ENCODE data around the gene SLC22A1.
"Not testable (repeated sequence)": the region's sequence is repeated elsewhere in the genome, so short reads cannot be mapped to it uniquely, and the experiment has no call there.

Gene SLC22A1

DNA sequence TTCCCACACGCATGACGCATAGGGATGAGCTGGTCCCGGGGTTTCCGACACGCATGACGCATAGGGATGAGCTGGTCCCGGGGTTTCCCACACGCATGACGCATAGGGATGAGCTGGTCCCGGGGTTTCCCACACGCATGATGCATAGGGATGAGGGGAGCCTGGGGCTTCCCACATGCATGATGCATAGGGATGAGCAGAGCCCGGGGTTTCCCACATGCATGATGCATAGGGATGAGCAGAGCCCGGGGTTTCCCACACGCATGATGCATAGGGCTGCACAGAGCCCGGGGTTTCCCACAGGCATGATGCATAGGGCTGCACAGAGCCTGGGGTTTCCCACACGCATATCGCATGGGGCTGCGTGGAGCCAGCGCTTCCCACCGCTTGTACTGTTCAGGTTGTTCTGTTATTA lies 12.7 kb downstream of the SLC22A1 start:
- H3K9ac ChIP-seq (ENCODE audit: low read depth, low read length); H3K4me2 ChIP-seq (ENCODE audit: low read length); H3K4me3 ChIP-seq (ENCODE audit: low read length); H3K27me3 ChIP-seq (ENCODE audit: control insufficient read depth, insufficient read depth, low read length); H3K36me3 ChIP-seq (ENCODE audit: insufficient read depth, low read length); H3K9me3 ChIP-seq (replicated peaks; ENCODE audit: low read length): not testable (repeated sequence)
- H3K4me1 ChIP-seq (ENCODE audit: control insufficient read depth, insufficient read depth, low read length): peaks cover 19% of the 10 kb centered on the region

DNA sequence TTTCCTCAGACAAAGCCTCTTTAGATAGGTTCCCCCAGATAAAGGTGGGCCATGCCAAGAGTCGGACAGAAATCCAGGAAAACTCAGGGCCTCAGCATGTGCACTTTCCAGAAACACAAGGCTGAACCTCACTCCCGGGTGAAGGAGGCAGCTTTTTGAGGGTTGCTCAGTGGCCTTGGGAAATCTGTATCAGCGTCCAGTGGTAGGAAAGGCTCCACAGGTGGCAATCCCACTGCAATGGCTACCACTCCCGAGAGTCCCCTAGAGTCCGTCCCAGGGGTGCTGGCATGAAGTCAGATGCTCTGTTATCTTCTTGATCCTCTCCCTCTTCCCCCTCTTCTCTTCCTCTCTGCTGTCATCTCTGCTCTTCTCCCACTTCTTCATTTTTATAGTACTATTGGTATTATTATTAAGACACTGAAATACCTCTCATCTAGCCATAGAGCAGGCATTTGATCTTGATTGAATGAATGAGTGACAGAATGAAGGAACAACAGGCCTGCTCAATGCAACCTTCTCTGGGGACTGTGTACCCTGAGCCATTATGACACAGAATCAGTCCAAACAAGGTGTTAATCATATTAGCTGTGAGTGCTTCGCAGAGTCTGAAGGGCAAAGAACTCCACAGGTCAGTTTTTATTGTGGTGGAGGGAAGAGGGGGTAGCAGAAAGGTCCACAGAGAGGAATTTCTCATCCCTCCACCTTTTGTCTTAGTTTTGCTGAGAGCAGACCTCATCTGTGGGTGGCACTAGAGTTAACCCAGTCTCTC lies 13.3 kb downstream of the SLC22A1 start:
- Histone ChIP-seq H3K36me3 (ENCODE audit: insufficient read depth, low read length) (no peaks in the 10 kb centered on the region), H3K4me1 (ENCODE audit: control insufficient read depth, insufficient read depth, low read length) (peaks cover 22% of the 10 kb centered on the region), H3K9ac (ENCODE audit: low read depth, low read length) (no peak overlapping the region), H3K27me3 (ENCODE audit: control insufficient read depth, insufficient read depth, low read length) (no peaks in the 10 kb centered on the region), H3K4me3 (ENCODE audit: low read length) (no peak overlapping the region), H3K4me2 (ENCODE audit: low read length) (no peak overlapping the region), H3K9me3 (replicated peaks; ENCODE audit: low read length) (no peaks in the 10 kb centered on the region)

DNA sequence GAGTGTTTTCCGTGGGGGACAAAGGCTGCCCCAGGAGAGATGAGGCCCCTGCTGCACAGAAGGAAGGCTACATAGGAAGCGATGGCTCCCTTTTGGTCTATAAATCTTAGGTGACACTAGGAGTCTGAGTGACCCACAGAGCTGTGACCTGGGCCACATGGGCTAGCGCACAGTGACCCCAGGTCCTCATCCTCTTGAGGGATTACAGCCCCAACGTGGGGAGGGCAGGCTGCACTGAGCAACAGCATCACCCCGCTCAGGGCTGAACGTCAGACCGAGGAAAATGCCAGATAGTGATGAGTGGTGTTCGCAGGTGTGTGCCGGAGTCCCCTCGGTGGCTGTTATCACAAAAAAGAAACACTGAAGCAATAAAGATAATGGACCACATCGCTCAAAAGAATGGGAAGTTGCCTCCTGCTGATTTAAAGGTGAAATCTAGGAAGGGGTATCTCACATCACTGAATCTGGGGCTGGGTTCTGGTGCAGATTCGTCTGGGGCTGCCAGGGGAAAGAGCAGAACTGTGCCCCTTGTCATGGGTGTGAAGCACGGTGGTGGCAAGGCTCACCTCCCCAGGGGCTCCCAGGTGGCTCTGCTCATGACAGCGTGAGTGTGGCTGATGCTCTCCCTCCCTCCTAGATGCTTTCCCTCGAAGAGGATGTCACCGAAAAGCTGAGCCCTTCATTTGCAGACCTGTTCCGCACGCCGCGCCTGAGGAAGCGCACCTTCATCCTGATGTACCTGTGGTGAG lies 14.5 kb downstream of the SLC22A1 start:
- no peak overlapping the region for H3K9ac ChIP-seq (ENCODE audit: low read depth, low read length)
- no peak overlapping the region for H3K4me2 ChIP-seq (ENCODE audit: low read length)
- H3K36me3 ChIP-seq (ENCODE audit: insufficient read depth, low read length): no peaks in the 10 kb centered on the region
- no peaks in the 10 kb centered on the region for H3K9me3 ChIP-seq (replicated peaks; ENCODE audit: low read length)
- H3K4me1 ChIP-seq (ENCODE audit: control insufficient read depth, insufficient read depth, low read length): peaks cover 29% of the 10 kb centered on the region
- H3K4me3 ChIP-seq (ENCODE audit: low read length): no peak overlapping the region
- no peaks in the 10 kb centered on the region for H3K27me3 ChIP-seq (ENCODE audit: control insufficient read depth, insufficient read depth, low read length)

DNA sequence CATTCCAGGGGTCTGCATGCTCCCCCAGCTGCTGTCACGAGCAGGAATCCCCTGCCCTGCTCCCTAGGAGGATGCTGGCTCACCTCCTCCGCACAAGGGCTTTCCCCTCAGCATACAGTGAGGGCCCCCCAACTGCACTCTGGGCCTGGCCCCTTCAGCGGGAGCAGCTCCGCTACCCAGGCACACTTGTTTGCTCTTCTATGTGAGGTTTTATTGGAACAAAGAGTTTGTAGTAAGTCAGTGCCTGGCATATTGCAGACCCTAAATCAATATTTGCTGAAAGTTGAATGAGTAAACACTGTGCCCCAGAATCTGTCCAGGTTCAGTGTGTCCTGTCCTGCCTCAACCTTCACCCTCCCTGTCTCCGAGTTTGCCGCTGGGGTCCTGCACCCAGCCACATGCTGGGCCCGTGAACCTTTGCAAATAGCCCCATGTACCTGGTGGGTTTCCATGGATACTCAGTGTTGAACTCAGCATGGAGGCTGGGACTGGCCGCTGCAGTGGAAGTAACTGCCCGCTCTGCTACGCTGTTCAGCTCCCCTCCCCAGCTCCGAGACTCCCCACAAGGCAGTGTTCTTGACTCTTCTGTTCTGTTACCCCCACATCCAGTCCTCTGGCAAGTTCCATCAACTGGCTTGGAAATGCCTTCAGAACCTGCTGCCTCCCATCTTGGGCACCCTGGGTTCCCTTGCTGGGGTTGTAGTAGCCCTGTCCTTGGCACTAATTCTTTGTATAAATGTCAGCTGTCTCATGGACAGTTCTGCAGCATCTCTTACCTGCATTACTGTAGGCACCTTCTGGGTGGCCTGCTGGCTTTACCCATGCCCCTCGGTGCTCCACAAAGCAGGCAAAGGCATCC lies 15.7 kb downstream of the SLC22A1 start:
- Histone ChIP-seq H3K4me1 (ENCODE audit: control insufficient read depth, insufficient read depth, low read length) (peaks cover 37% of the 10 kb centered on the region), H3K4me2 (ENCODE audit: low read length) (no peak overlapping the region), H3K27me3 (ENCODE audit: control insufficient read depth, insufficient read depth, low read length) (no peaks in the 10 kb centered on the region), H3K36me3 (ENCODE audit: insufficient read depth, low read length) (no peaks in the 10 kb centered on the region), H3K9me3 (replicated peaks; ENCODE audit: low read length) (no peaks in the 10 kb centered on the region), H3K9ac (ENCODE audit: low read depth, low read length) (no peak overlapping the region), H3K4me3 (ENCODE audit: low read length) (no peak overlapping the region)

DNA sequence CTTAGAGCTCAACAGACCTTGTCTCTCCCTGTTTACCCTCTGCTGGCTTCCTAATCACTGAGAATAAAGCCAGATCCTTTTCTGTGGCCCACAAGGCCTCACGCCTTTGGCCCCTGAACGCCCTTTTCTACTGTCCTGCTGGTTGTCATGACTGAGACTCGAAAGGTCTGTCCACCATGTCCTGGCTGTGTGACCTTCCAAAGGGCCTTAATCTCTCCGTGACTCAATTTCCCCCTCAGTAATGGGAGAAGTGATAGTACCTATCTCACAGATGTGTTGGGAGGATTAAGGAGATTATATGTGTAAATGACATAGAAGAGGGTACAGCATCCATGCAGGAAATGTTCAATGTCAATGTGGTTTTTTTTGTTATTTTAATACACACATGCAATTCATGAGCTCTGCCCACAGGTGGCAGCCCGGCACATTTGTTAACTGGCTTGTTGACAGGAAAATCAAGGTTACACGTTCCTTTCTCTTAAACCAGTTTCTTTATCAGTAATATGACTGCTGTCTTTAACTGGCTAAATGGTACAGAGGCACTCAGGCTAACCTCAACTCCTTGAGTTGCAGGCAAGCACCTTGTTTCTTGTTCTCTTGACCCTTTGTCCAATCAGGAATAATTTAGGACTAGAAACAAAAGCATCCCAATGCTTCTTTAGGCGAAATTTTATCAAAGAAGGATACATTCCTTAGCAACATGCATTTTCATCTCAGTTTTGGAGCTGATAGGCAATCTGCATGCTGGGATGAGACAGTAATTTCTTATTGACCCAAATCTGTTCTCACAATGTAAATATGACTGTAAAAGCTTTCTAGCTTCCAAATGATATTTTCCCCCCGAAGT lies 16.6 kb downstream of the SLC22A1 start:
- Histone ChIP-seq H3K9me3 (replicated peaks; ENCODE audit: low read length) (no peaks in the 10 kb centered on the region), H3K9ac (ENCODE audit: low read depth, low read length) (no peak overlapping the region), H3K27me3 (ENCODE audit: control insufficient read depth, insufficient read depth, low read length) (no peaks in the 10 kb centered on the region), H3K36me3 (ENCODE audit: insufficient read depth, low read length) (no peaks in the 10 kb centered on the region), H3K4me3 (ENCODE audit: low read length) (no peak overlapping the region), H3K4me2 (ENCODE audit: low read length) (no peak overlapping the region), H3K4me1 (ENCODE audit: control insufficient read depth, insufficient read depth, low read length) (peaks cover 31% of the 10 kb centered on the region)

DNA sequence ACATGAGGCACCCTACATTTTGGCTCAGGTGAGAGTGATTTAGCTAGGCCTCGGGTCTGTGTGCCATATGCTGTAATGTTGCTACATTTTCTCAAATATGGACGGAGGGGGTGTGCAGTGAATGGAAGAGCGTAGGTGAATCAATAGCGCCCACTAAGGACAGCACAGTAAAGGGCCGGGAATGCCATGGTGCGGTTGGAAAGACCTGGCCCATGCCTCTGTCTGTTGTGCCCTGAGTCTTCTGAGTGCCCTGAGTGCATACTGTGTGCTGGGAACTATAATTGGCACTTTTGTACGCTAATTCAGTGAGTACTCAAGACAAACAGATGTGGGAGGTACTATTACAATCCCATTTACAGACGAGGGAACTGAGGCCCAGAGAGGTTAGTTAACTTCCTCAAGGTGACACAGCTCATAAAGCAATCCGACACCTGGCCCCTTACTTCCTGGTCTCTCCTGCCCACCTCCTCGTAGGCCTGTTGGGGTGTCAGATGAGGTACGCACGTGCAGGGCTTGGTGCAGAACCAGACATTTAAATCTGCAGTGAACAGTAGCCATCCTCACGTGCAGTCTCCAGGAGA lies 17.3 kb downstream of the SLC22A1 start:
- H3K9ac ChIP-seq (ENCODE audit: low read depth, low read length): no peak overlapping the region
- no peaks in the 10 kb centered on the region for H3K36me3 ChIP-seq (ENCODE audit: insufficient read depth, low read length)
- no peaks in the 10 kb centered on the region for H3K27me3 ChIP-seq (ENCODE audit: control insufficient read depth, insufficient read depth, low read length)
- H3K9me3 ChIP-seq (replicated peaks; ENCODE audit: low read length): no peaks in the 10 kb centered on the region
- no peak overlapping the region for H3K4me3 ChIP-seq (ENCODE audit: low read length)
- peaks cover 31% of the 10 kb centered on the region for H3K4me1 ChIP-seq (ENCODE audit: control insufficient read depth, insufficient read depth, low read length)
- peak overlapping the region; percentile 12 for H3K4me2 ChIP-seq (ENCODE audit: low read length)

DNA sequence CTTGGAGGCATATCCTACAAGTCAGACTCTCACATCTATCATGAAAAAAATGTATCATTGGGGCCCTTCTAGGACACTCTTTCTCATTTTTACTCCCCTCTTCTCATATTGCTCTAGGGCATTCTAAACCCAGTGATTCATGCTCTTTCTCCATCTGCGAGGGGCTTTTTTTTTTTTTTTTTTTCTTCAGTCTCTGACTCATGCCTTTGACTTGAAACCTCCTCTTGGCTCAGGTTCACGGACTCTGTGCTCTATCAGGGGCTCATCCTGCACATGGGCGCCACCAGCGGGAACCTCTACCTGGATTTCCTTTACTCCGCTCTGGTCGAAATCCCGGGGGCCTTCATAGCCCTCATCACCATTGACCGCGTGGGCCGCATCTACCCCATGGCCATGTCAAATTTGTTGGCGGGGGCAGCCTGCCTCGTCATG lies 17.8 kb downstream of the SLC22A1 start:
- Histone ChIP-seq H3K36me3 (ENCODE audit: insufficient read depth, low read length) (no peaks in the 10 kb centered on the region), H3K27me3 (ENCODE audit: control insufficient read depth, insufficient read depth, low read length) (no peaks in the 10 kb centered on the region), H3K9me3 (replicated peaks; ENCODE audit: low read length) (no peaks in the 10 kb centered on the region), H3K4me2 (ENCODE audit: low read length) (peak overlapping the region; percentile 12), H3K4me3 (ENCODE audit: low read length) (no peak overlapping the region), H3K4me1 (ENCODE audit: control insufficient read depth, insufficient read depth, low read length) (peaks cover 31% of the 10 kb centered on the region), H3K9ac (ENCODE audit: low read depth, low read length) (no peak overlapping the region)

DNA sequence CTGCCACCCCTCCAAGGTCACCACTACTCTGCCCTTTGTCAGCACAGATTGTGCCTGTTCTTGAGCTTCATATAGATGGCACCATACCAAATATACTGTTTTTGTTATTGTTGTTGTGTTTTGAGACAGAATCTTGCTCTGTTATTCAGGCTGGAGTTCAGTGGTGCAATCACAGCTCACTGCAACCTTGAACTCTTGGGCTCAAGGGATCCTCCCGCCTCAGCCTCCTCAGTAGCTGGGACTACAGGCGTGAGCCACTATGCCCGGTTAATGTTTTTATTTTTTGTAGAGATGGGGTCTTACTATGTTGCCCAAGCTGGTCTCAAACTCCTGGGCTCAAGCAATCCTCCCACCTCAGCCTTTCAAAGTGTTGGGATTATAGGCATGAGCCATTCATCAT lies 18.9 kb downstream of the SLC22A1 start:
- not testable (repeated sequence) for H3K9me3 ChIP-seq (replicated peaks; ENCODE audit: low read length); H3K36me3 ChIP-seq (ENCODE audit: insufficient read depth, low read length); H3K9ac ChIP-seq (ENCODE audit: low read depth, low read length); H3K4me2 ChIP-seq (ENCODE audit: low read length); H3K27me3 ChIP-seq (ENCODE audit: control insufficient read depth, insufficient read depth, low read length); H3K4me3 ChIP-seq (ENCODE audit: low read length)
- H3K4me1 ChIP-seq (ENCODE audit: control insufficient read depth, insufficient read depth, low read length): peaks cover 31% of the 10 kb centered on the region

DNA sequence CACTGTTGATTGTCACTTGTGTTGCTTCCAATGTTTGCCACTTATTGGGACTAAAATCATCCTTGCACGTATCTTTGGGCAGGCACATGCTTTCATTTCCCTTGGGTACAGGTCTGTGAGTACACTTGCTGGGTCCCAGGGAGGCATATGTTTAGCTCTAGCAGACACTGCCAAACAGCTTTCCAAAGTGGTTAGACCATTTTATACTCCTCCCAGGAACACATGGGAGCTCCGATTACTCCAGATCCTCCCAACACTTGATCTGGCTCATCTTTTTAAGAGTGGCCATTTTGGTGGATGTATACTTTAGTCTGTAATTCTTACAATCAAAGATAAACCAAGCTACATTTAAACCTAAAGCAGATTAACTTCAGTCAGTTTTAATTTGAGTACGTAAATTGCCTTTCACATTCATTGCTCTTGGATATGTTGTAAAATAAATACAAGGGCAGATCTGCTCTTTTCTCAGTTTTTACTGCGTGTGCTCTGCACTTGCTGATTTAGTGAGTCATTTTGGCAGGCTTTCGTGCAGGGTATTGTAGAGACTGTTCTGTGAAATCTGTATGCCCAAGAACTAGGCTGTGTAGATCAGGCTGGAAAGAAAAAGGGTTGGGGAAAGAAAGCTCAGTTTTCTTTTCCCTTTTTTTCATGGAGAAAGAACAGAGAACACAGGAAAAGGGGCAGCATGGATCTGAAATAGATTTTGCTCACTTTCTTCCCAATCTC lies 19.5 kb downstream of the SLC22A1 start:
- peaks cover 31% of the 10 kb centered on the region for H3K4me1 ChIP-seq (ENCODE audit: control insufficient read depth, insufficient read depth, low read length)
- H3K4me3 ChIP-seq (ENCODE audit: low read length): peak overlapping the region; percentile 43
- no peaks in the 10 kb centered on the region for H3K27me3 ChIP-seq (ENCODE audit: control insufficient read depth, insufficient read depth, low read length)
- no peaks in the 10 kb centered on the region for H3K36me3 ChIP-seq (ENCODE audit: insufficient read depth, low read length)
- peak overlapping the region; percentile 72 for H3K4me2 ChIP-seq (ENCODE audit: low read length)
- no peaks in the 10 kb centered on the region for H3K9me3 ChIP-seq (replicated peaks; ENCODE audit: low read length)
- peak overlapping the region; percentile 14 for H3K9ac ChIP-seq (ENCODE audit: low read depth, low read length)

DNA sequence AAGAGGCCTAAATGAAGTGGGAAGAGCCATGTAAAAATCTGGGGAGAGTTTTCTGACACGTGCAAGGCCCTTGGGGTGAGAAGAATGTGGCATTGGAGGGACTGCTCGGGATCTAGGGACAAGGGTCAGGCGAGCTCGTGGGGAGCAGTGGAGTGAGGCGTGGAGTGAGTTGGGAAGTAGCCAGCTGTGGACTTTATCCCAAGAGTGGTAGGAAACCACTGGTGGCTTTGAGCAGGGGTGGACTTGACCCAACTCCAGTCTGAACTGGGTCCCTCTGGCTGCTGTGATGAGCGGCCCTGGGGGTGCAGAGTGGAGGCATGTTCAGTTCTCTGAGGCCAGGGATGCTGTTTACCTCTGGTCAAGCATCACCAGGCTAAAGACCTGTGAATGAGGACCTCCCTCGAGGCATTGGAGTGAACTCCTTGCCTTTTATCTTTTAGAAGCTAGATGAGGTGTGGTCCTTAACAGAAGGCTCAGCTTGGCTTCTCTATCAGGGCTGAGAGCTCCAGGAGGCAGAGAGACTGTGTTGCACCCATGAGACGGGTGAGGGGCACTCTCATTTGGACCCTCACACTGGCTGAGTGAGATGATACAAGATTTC lies 20.6 kb downstream of the SLC22A1 start:
- Histone ChIP-seq H3K9ac (ENCODE audit: low read depth, low read length) (no peak overlapping the region), H3K4me1 (ENCODE audit: control insufficient read depth, insufficient read depth, low read length) (peaks cover 31% of the 10 kb centered on the region), H3K4me3 (ENCODE audit: low read length) (no peak overlapping the region), H3K9me3 (replicated peaks; ENCODE audit: low read length) (no peaks in the 10 kb centered on the region), H3K27me3 (ENCODE audit: control insufficient read depth, insufficient read depth, low read length) (no peaks in the 10 kb centered on the region), H3K36me3 (ENCODE audit: insufficient read depth, low read length) (no peaks in the 10 kb centered on the region), H3K4me2 (ENCODE audit: low read length) (no peak overlapping the region)

Measured in skeletal muscle satellite cell (primary cell).